Measurements from ENCODE around the gene KLHL40.

GRCh38 chr3:42685363-42685881, at the start of gene KLHL40:
- TF ChIP-seq SP1 (IDR thresholded peaks at IDR 0.05) (no peak), FOXK2 (IDR thresholded peaks at IDR 0.05) (no peak), LEF1 (IDR thresholded peaks at IDR 0.05; ENCODE audit: borderline replicate concordance) (no peak), TARDBP (IDR thresholded peaks at IDR 0.05) (no peak), FOXM1 (IDR thresholded peaks at IDR 0.05; ENCODE audit: borderline replicate concordance) (no peak)
